ENCODE results near the gene RBMS3. TPM values are rescaled to one million over a fixed set of nuclear protein-coding genes. Genes with fewer than 3 reads are reported as not detected.

RBMS3 gene
- total and polyA plus RNA-seq, 2 experiments from 2014 or later: 34.9 to 37.1 TPM

- TF ChIP-seq EZH2 (IDR thresholded peaks at IDR 0.05; ENCODE audit: borderline replicate concordance) (no peak), EZH2phosphoT487 (IDR thresholded peaks at IDR 0.05; ENCODE audit: low read depth, severe bottlenecking, unreplicated experiment) (no peak), CTCF (IDR thresholded peaks at IDR 0.05; ENCODE audit: poor library complexity) (no peak)
- no peak for DNase-seq (ENCODE audit: low spot score)
- H3K36me3 ChIP-seq (replicated peaks; ENCODE audit: insufficient read depth, low read depth): no peaks in the 10 kb centered on the region
- peak overlapping the region; percentile 86 for H3K27ac ChIP-seq
- no peaks in the 10 kb centered on the region for H3K9me2 ChIP-seq (replicated peaks; ENCODE audit: insufficient read depth)
- H4K20me1 ChIP-seq (ENCODE audit: insufficient read depth, poor library complexity, severe bottlenecking): no peaks in the 10 kb centered on the region
- no peak overlapping the region for H3K4me3 ChIP-seq
- H3K27me3 ChIP-seq: no peaks in the 10 kb centered on the region
- WGBS (ENCODE audit: low lambda C conversion rate, missing lambda C conversion rate): 96% methylated on average over 2 of the region's 2 CpGs
- no peak overlapping the region for H2AFZ ChIP-seq
- H3K79me2 ChIP-seq: no peaks in the 10 kb centered on the region
- no peaks in the 10 kb centered on the region for H3K9me3 ChIP-seq (ENCODE audit: low read depth)
- H3K4me2 ChIP-seq: no peak overlapping the region
- peaks cover 24% of the 10 kb centered on the region for H3K4me1 ChIP-seq (ENCODE audit: insufficient read depth)
These were observed 415.4 kb downstream of the RBMS3 start for GRCh38 chr3:29696311-29696710.

GRCh38 chr3:29697989-29698388 lies 417.1 kb downstream of the RBMS3 start:
- H3K27ac ChIP-seq: no peak overlapping the region
- no peaks in the 10 kb centered on the region for H3K9me2 ChIP-seq (replicated peaks; ENCODE audit: insufficient read depth)
- H3K4me2 ChIP-seq: no peak overlapping the region
- DNase-seq (ENCODE audit: low spot score): no peak
- H4K20me1 ChIP-seq (ENCODE audit: insufficient read depth, poor library complexity, severe bottlenecking): no peaks in the 10 kb centered on the region
- H3K4me1 ChIP-seq (ENCODE audit: insufficient read depth): peaks cover 20% of the 10 kb centered on the region
- no peaks in the 10 kb centered on the region for H3K79me2 ChIP-seq
- TF ChIP-seq EZH2 (IDR thresholded peaks at IDR 0.05; ENCODE audit: borderline replicate concordance) (no peak), EZH2phosphoT487 (IDR thresholded peaks at IDR 0.05; ENCODE audit: low read depth, severe bottlenecking, unreplicated experiment) (no peak), CTCF (IDR thresholded peaks at IDR 0.05; ENCODE audit: poor library complexity) (no peak)
- H3K36me3 ChIP-seq (replicated peaks; ENCODE audit: insufficient read depth, low read depth): no peaks in the 10 kb centered on the region
- H2AFZ ChIP-seq: no peak overlapping the region
- no peak overlapping the region for H3K4me3 ChIP-seq
- no peaks in the 10 kb centered on the region for H3K27me3 ChIP-seq
- no peaks in the 10 kb centered on the region for H3K9me3 ChIP-seq (ENCODE audit: low read depth)
- 68% methylated on average over 2 of the region's 2 CpGs for WGBS (ENCODE audit: low lambda C conversion rate, missing lambda C conversion rate)

GRCh38 chr3:29700256-29700655 lies 419.4 kb downstream of the RBMS3 start:
- Histone ChIP-seq H3K9me2 (replicated peaks; ENCODE audit: insufficient read depth) (no peaks in the 10 kb centered on the region), H3K27ac (no peak overlapping the region), H2AFZ (no peak overlapping the region), H3K9me3 (ENCODE audit: low read depth) (no peaks in the 10 kb centered on the region), H3K79me2 (no peaks in the 10 kb centered on the region), H3K4me1 (ENCODE audit: insufficient read depth) (peaks cover 4% of the 10 kb centered on the region), H3K27me3 (no peaks in the 10 kb centered on the region), H3K4me3 (no peak overlapping the region), H3K4me2 (no peak overlapping the region), H4K20me1 (ENCODE audit: insufficient read depth, poor library complexity, severe bottlenecking) (no peaks in the 10 kb centered on the region), H3K36me3 (replicated peaks; ENCODE audit: insufficient read depth, low read depth) (no peaks in the 10 kb centered on the region)
- TF ChIP-seq EZH2phosphoT487 (IDR thresholded peaks at IDR 0.05; ENCODE audit: low read depth, severe bottlenecking, unreplicated experiment) (no peak), CTCF (IDR thresholded peaks at IDR 0.05; ENCODE audit: poor library complexity) (no peak), EZH2 (IDR thresholded peaks at IDR 0.05; ENCODE audit: borderline replicate concordance) (no peak)
- WGBS (ENCODE audit: low lambda C conversion rate, missing lambda C conversion rate): 98% methylated on average over 2 of the region's 2 CpGs
- no peak for DNase-seq (ENCODE audit: low spot score)

Data from hepatocyte (in vitro differentiated cells).